Measurements from ENCODE around the gene ZC3H12C.
"Not testable (repeated sequence)": the region's sequence is repeated elsewhere in the genome, so short reads cannot be mapped to it uniquely, and the experiment has no call there.

The ZC3H12C gene

GRCh38 chr11:110207123-110207522, 113.9 kb downstream of the ZC3H12C start:
- no peaks in the 10 kb centered on the region for H3K27me3 ChIP-seq (ENCODE audit: insufficient read depth, low read length)
- no peak overlapping the region for H3K9ac ChIP-seq (ENCODE audit: low read length)
- no peak overlapping the region for H2AFZ ChIP-seq (ENCODE audit: low read length)
- no peak overlapping the region for H3K4me3 ChIP-seq (ENCODE audit: low read depth, low read length, poor library complexity, severe bottlenecking)
- H3K4me2 ChIP-seq (ENCODE audit: low read length): peak overlapping the region; percentile 40; the same call in 1 of the 2 replicates
- H3K27ac ChIP-seq (ENCODE audit: low read depth, low read length, poor library complexity, severe bottlenecking): peak overlapping the region; percentile 17
- H3K9me3 ChIP-seq (ENCODE audit: low read length): no peaks in the 10 kb centered on the region
- H3K79me2 ChIP-seq (ENCODE audit: insufficient read depth, low read length): no peaks in the 10 kb centered on the region
- no peak for TF ChIP-seq CTCF (IDR thresholded peaks at IDR 0.05; ENCODE audit: low read length)
- TF ChIP-seq EZH2 (IDR thresholded peaks at IDR 0.05; ENCODE audit: borderline replicate concordance, low read length): no peak
- H3K4me1 ChIP-seq (ENCODE audit: insufficient read depth, low read length, severe bottlenecking): peaks cover 24% of the 10 kb centered on the region
- no peaks in the 10 kb centered on the region for H4K20me1 ChIP-seq (ENCODE audit: insufficient read depth, low read length)
- no peaks in the 10 kb centered on the region for H3F3A ChIP-seq (ENCODE audit: insufficient read depth, low read length)
- no peaks in the 10 kb centered on the region for H3K9me2 ChIP-seq (ENCODE audit: low read depth, low read length)
- H3K36me3 ChIP-seq (ENCODE audit: insufficient read depth, low read length): no peaks in the 10 kb centered on the region

DNA sequence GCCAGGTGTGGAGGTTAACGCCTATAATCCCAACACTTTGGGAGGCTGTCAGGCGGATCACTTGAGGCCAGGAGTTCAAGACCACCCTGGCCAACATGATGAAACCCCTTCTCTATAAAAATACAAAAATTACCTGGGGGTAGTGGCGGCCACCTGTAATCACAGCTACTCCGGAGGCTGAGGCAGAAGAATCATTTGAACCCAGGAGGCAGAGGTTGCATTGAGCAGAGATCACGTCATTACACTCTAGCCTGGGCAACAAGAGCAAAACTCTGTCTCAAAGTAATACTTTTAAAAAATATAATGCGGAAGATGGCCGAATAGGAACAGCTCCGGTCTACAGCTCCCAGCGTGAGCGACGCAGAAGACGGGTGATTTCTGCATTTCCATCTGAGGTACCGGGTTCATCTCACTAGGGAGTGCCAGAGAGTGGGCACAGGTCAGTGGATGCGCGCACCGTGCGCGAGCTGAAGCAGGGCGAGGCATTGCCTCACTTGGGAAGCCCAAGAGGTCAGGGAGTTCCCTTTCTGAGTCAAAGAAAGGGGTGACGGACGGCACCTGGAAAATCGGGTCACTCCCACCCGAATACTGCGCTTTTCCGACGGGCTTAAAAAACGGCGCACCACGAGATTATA, 115.6 kb downstream of the ZC3H12C start:
- H3K4me3 ChIP-seq (ENCODE audit: low read depth, low read length, poor library complexity, severe bottlenecking): peak overlapping the region; percentile 60
- H3K9ac ChIP-seq (ENCODE audit: low read length): peak overlapping the region; percentile 49
- H3K27ac ChIP-seq (ENCODE audit: low read depth, low read length, poor library complexity, severe bottlenecking): peak overlapping the region; percentile 17
- not testable (repeated sequence) for H3K79me2 ChIP-seq (ENCODE audit: insufficient read depth, low read length); H3K9me3 ChIP-seq (ENCODE audit: low read length); H3K27me3 ChIP-seq (ENCODE audit: insufficient read depth, low read length); H3K9me2 ChIP-seq (ENCODE audit: low read depth, low read length); H3K36me3 ChIP-seq (ENCODE audit: insufficient read depth, low read length); H3F3A ChIP-seq (ENCODE audit: insufficient read depth, low read length); H4K20me1 ChIP-seq (ENCODE audit: insufficient read depth, low read length)
- peak overlapping the region; percentile 5; the same call in 1 of the 2 replicates for H2AFZ ChIP-seq (ENCODE audit: low read length)
- peak overlapping the region; percentile 40 for H3K4me2 ChIP-seq (ENCODE audit: low read length)
- peaks cover 24% of the 10 kb centered on the region for H3K4me1 ChIP-seq (ENCODE audit: insufficient read depth, low read length, severe bottlenecking)

- H3K4me2 ChIP-seq (ENCODE audit: low read length): peak overlapping the region; percentile 40
These were observed 116.1 kb downstream of the ZC3H12C start for GRCh38 chr11:110209313-110209694.

GRCh38 chr11:110217223-110217877, 124.2 kb downstream of the ZC3H12C start:
- no peaks in the 10 kb centered on the region for H3K79me2 ChIP-seq (ENCODE audit: insufficient read depth, low read length)
- H3K27me3 ChIP-seq (ENCODE audit: insufficient read depth, low read length): no peaks in the 10 kb centered on the region
- H3K9ac ChIP-seq (ENCODE audit: low read length): no peak overlapping the region
- no peak for TF ChIP-seq EZH2 (IDR thresholded peaks at IDR 0.05; ENCODE audit: borderline replicate concordance, low read length)
- no peak for TF ChIP-seq CTCF (IDR thresholded peaks at IDR 0.05; ENCODE audit: low read length)
- no peaks in the 10 kb centered on the region for H4K20me1 ChIP-seq (ENCODE audit: insufficient read depth, low read length)
- no peaks in the 10 kb centered on the region for H3K4me1 ChIP-seq (ENCODE audit: insufficient read depth, low read length, severe bottlenecking)
- no peak overlapping the region for H3K27ac ChIP-seq (ENCODE audit: low read depth, low read length, poor library complexity, severe bottlenecking)
- H3K4me2 ChIP-seq (ENCODE audit: low read length): no peak overlapping the region
- H3K36me3 ChIP-seq (ENCODE audit: insufficient read depth, low read length): no peaks in the 10 kb centered on the region; the same call in 1 of the 2 replicates
- no peak overlapping the region for H3K4me3 ChIP-seq (ENCODE audit: low read depth, low read length, poor library complexity, severe bottlenecking)
- H2AFZ ChIP-seq (ENCODE audit: low read length): no peak overlapping the region
- H3K9me2 ChIP-seq (ENCODE audit: low read depth, low read length): no peaks in the 10 kb centered on the region
- H3K9me3 ChIP-seq (ENCODE audit: low read length): no peaks in the 10 kb centered on the region
- H3F3A ChIP-seq (ENCODE audit: insufficient read depth, low read length): no peaks in the 10 kb centered on the region

More at GRCh38 chr11:110209313-110209694, 116.1 kb downstream of the ZC3H12C start:
- H3K79me2 ChIP-seq (ENCODE audit: insufficient read depth, low read length); H4K20me1 ChIP-seq (ENCODE audit: insufficient read depth, low read length); H3K36me3 ChIP-seq (ENCODE audit: insufficient read depth, low read length); H3K9me2 ChIP-seq (ENCODE audit: low read depth, low read length); H3F3A ChIP-seq (ENCODE audit: insufficient read depth, low read length); H3K9me3 ChIP-seq (ENCODE audit: low read length); H3K27me3 ChIP-seq (ENCODE audit: insufficient read depth, low read length); H2AFZ ChIP-seq (ENCODE audit: low read length): not testable (repeated sequence)
- Histone ChIP-seq H3K27ac (ENCODE audit: low read depth, low read length, poor library complexity, severe bottlenecking) (peak overlapping the region; percentile 17), H3K9ac (ENCODE audit: low read length) (peak overlapping the region; percentile 49; the same call in 1 of the 2 replicates), H3K4me1 (ENCODE audit: insufficient read depth, low read length, severe bottlenecking) (peaks cover 24% of the 10 kb centered on the region), H3K4me3 (ENCODE audit: low read depth, low read length, poor library complexity, severe bottlenecking) (peak overlapping the region; percentile 60)

All from OCI-LY1 (cell line).